Fibroblast of the conjunctiva (primary cell): ENCODE results near the gene ZBBX.

Experiments used
- DNase-seq: peaks from one replicate; pipeline ENCODE4 v3.0.0-alpha.2; 2010; ENCODE audit warnings: low read depth

Gene ZBBX

GRCh38 chr3:167306319-167306718 is 73.8 kb downstream of the ZBBX start:
- no peak for DNase-seq

- no peak for DNase-seq
Observed at GRCh38 chr3:167305340-167305890, 74.7 kb downstream of the ZBBX start.

GRCh38 chr3:167304077-167304476 is 76.0 kb downstream of the ZBBX start:
- DNase-seq: no peak

GRCh38 chr3:167302678-167303077 is 77.4 kb downstream of the ZBBX start:
- no peak for DNase-seq

GRCh38 chr3:167300207-167300606 is 79.9 kb downstream of the ZBBX start:
- no peak for DNase-seq

- DNase-seq: no peak
Observed at GRCh38 chr3:167289435-167289834, 90.7 kb downstream of the ZBBX start.

GRCh38 chr3:167288737-167289136 is 91.4 kb downstream of the ZBBX start:
- no peak for DNase-seq

GRCh38 chr3:167287308-167287707 is 92.8 kb downstream of the ZBBX start:
- DNase-seq: no peak

GRCh38 chr3:167274141-167274874 is 105.8 kb downstream of the ZBBX start:
- DNase-seq: no peak

GRCh38 chr3:167253037-167253436 is 127.1 kb downstream of the ZBBX start:
- no peak for DNase-seq

GRCh38 chr3:167251678-167252077 is 128.4 kb downstream of the ZBBX start:
- no peak for DNase-seq

GRCh38 chr3:167246252-167246651 is 133.8 kb downstream of the ZBBX start:
- no peak for DNase-seq

- no peak for DNase-seq
Observed at GRCh38 chr3:167241048-167241845, 138.8 kb downstream of the ZBBX start.

GRCh38 chr3:167228135-167228534 is 152.0 kb downstream of the ZBBX start:
- no peak for DNase-seq

GRCh38 chr3:167225821-167226220 is 154.3 kb downstream of the ZBBX start:
- no peak for DNase-seq

- no peak for DNase-seq
Observed at GRCh38 chr3:167209011-167209410, 171.1 kb downstream of the ZBBX start.

- no peak for DNase-seq
Observed at GRCh38 chr3:167203062-167203461, 177.0 kb downstream of the ZBBX start.

- DNase-seq: no peak
Observed at GRCh38 chr3:167198949-167199600, 181.0 kb downstream of the ZBBX start.
